ENCODE measurements around the gene MAP3K14. TPM values are rescaled to one million over a fixed set of nuclear protein-coding genes. Genes with fewer than 3 reads are reported as not detected.

The MAP3K14 gene
- total RNA-seq (ENCODE audit: unreplicated experiment) = 5.7 TPM
- long read RNA-seq = 0 reads

DNA sequence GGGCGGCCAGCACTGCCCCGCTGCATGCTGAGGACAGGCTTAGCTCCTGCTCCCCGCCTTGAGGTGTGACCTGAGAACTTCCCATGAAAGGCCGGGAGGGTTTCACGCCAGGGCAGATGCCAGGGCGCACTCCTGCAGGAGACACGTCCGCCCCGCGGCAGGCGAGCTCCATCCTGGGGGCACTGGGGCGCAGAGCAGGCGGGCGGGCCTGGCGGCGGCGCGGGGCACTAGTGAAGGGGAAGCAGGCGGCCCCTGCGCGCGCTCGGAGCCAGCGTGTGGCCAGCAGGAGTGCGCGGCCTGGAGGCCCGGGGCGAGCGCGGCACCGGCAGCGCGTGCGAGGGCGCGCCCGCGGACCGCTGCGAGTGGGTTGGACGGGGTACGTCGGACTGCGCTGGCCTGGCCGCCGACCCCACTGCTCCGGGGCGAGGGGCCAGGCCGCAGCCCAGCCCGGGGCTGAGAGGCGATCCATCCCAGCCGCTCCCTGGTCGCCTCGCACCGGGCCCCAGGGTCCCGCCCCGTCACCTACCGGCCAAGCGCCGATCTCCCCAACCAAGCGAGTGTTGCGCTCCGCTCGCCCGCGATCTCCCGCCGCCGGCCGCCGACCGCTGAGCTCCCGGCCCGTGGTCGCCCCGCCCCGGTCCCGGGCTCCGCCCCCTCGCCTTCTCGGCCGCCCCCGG is at the start of gene MAP3K14:
MAP3K14 (minus strand) TSS at position 587 of the 677 bp plus-strand sequence. CDS start 26,275 bp downstream, outside the sequence.
- peak within 1 kb of the TSS; percentile 97 for H3K4me3 Mint-ChIP-seq (ENCODE audit: unreplicated experiment)
- no peaks in the 10 kb centered on the region for H3K36me3 Mint-ChIP-seq (ENCODE audit: unreplicated experiment)
- no peak for TF ChIP-seq CTCF (IDR thresholded peaks at IDR 0.05; ENCODE audit: partially characterized antibody, unreplicated experiment)
- peaks cover 30% of the 10 kb centered on the region for H3K4me1 Mint-ChIP-seq (ENCODE audit: low read depth, unreplicated experiment)
- peak; percentile 77 for DNase-seq
- peaks cover 9% of the 10 kb centered on the region for H3K27me3 Mint-ChIP-seq (ENCODE audit: unreplicated experiment)
- H3K9me3 Mint-ChIP-seq (ENCODE audit: unreplicated experiment) = peaks cover 6% of the 10 kb centered on the region
- peak within 1 kb of the TSS; percentile 90 for H3K27ac Mint-ChIP-seq (ENCODE audit: unreplicated experiment)

GRCh38 chr17:45366049-45366448 is 49.2 kb upstream of the MAP3K14 start:
- Mint-ChIP-seq H3K4me3 (ENCODE audit: unreplicated experiment) (no peak overlapping the region), H3K9me3 (ENCODE audit: unreplicated experiment) (no peaks in the 10 kb centered on the region)
- no peak for TF ChIP-seq CTCF (IDR thresholded peaks at IDR 0.05; ENCODE audit: partially characterized antibody, unreplicated experiment)

GRCh38 chr17:45364531-45365390 is 47.9 kb upstream of the MAP3K14 start:
- Mint-ChIP-seq H3K27me3 (ENCODE audit: unreplicated experiment) (peaks cover 3% of the 10 kb centered on the region), H3K36me3 (ENCODE audit: unreplicated experiment) (no peaks in the 10 kb centered on the region), H3K4me3 (ENCODE audit: unreplicated experiment) (no peak overlapping the region), H3K4me1 (ENCODE audit: low read depth, unreplicated experiment) (peaks cover 4% of the 10 kb centered on the region), H3K27ac (ENCODE audit: unreplicated experiment) (no peak overlapping the region), H3K9me3 (ENCODE audit: unreplicated experiment) (no peaks in the 10 kb centered on the region)
- peak; percentile 17 for TF ChIP-seq CTCF (IDR thresholded peaks at IDR 0.05; ENCODE audit: partially characterized antibody, unreplicated experiment)
- DNase-seq = no peak

More at GRCh38 chr17:45366049-45366448, 49.2 kb upstream of the MAP3K14 start:
- no peak for DNase-seq
- Mint-ChIP-seq H3K36me3 (ENCODE audit: unreplicated experiment) (no peaks in the 10 kb centered on the region), H3K4me1 (ENCODE audit: low read depth, unreplicated experiment) (peaks cover 4% of the 10 kb centered on the region), H3K27ac (ENCODE audit: unreplicated experiment) (no peak overlapping the region), H3K27me3 (ENCODE audit: unreplicated experiment) (peaks cover 3% of the 10 kb centered on the region)

DNA sequence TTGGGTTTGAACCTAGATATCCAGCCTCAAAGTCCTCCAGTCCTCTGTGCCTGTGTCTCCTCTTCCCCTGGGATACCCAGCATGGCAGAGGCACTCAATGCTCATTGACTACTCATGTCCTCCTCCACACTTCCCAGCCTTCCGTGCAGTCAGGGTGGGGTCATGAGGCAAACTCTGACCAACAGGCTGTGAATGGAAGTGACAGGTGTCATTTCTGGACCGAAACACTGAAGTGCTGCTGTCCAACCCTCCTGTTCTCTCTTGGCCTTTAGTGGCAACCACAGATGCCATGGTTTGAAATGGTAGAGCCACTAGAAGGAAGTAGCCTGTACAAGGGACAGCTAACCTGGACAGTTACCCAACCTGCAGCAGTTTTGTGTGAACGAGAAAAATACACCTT is 46.7 kb upstream of the MAP3K14 start:
- Mint-ChIP-seq H3K4me3 (ENCODE audit: unreplicated experiment) (no peak overlapping the region), H3K27ac (ENCODE audit: unreplicated experiment) (no peak overlapping the region), H3K4me1 (ENCODE audit: low read depth, unreplicated experiment) (peaks cover 4% of the 10 kb centered on the region), H3K36me3 (ENCODE audit: unreplicated experiment) (no peaks in the 10 kb centered on the region), H3K9me3 (ENCODE audit: unreplicated experiment) (no peaks in the 10 kb centered on the region), H3K27me3 (ENCODE audit: unreplicated experiment) (peaks cover 3% of the 10 kb centered on the region)
- DNase-seq = no peak
- TF ChIP-seq CTCF (IDR thresholded peaks at IDR 0.05; ENCODE audit: partially characterized antibody, unreplicated experiment) = no peak
